Endothelial cell of umbilical vein (primary cell): ENCODE data around the gene ERMAP. TPM values are rescaled to one million over a fixed set of nuclear protein-coding genes. Genes with fewer than 3 reads are reported as not detected.

Experiments
- BruUV-seq: library from RNA; stranded (reverse); fragments of 400-500 nt; replicated peaks from 2 replicates; lab custom pipeline; 2021; lab: Mats Ljungman, UMichigan
- CTCF ChIA-PET: fragments of 300-600, 350-600 bp; sonication (Branson Sonifier 250); formaldehyde crosslinking; loops from one replicate; lab custom pipeline; 2021; ENCODE audit warnings: antibody characterized with exemption, inconsistent platforms; lab: Charles Lee
- POLR2A ChIA-PET: fragments of 300-600, 350-600 bp; sonication (Branson Sonifier 250); formaldehyde crosslinking; loops from one replicate; lab custom pipeline; 2021; ENCODE audit warnings: antibody characterized with exemption, inconsistent platforms; lab: Charles Lee
- DNase-seq: peaks from one replicate; pipeline ENCODE4 v3.0.0-alpha.2; 2011; ENCODE audit warnings: low read depth, low spot score
- FAIRE-seq: peaks from 2 replicates; lab custom pipeline; 2011; peaks lifted over from hg19 to GRCh38; lab: Jason Lieb, UNC
- H2AFZ ChIP-seq: 2 replicates; pipeline ENCODE4 v1.6.0; 2012; ENCODE audit warnings: low read depth, low read length, control low read depth, inconsistent platforms
- H3K27ac ChIP-seq: 2 replicates; pipeline ENCODE4 v1.5.1; 2011; ENCODE audit warnings: low read depth, mild to moderate bottlenecking, control low read depth, low read length, moderate library complexity; ENCODE audit not compliant: insufficient read depth
- H3K27me3 ChIP-seq, 2 experiments: 2 replicates each; pipeline versions ENCODE4 v1.6.0 to v1.6.1; 2011; ENCODE audit warnings: low read length in 2 of 2, mixed read lengths in 1 of 2; ENCODE audit not compliant: control insufficient read depth in 2 of 2, insufficient read depth in 2 of 2
- H3K36me3 ChIP-seq, 2 experiments: 2 replicates in 1 of 2; 3 replicates in 1 of 2; pipeline ENCODE4 v1.5.1; 2011; ENCODE audit warnings: low read length in 2 of 2, mild to moderate bottlenecking in 1 of 2, moderate library complexity in 1 of 2; ENCODE audit not compliant: control insufficient read depth in 2 of 2, insufficient read depth in 2 of 2; ENCODE audit errors: extremely low read depth in 1 of 2
- H3K4me1 ChIP-seq: 3 replicates; pipeline ENCODE4 v1.5.1; 2011; ENCODE audit warnings: mild to moderate bottlenecking, low read length; ENCODE audit not compliant: control insufficient read depth, insufficient read depth; ENCODE audit errors: extremely low read depth
- H3K4me2 ChIP-seq: 2 replicates; pipeline ENCODE4 v1.6.1; 2011; ENCODE audit warnings: low read length, control low read depth, mixed read lengths; ENCODE audit not compliant: insufficient read depth
- H3K4me3 ChIP-seq, 3 experiments: fragments of 200-600 bp in 1 of 3; sonication (generic), shearing (Covaris generic) in 1 of 3; replicated peaks in 1 of 3; 2 replicates each; pipeline ENCODE4 v1.5.1; 2011 to 2016; ENCODE audit warnings: control low read depth in 3 of 3, low read length in 3 of 3, mild to moderate bottlenecking in 2 of 3, inconsistent platforms in 1 of 3, low read depth in 1 of 3, moderate library complexity in 1 of 3; ENCODE audit not compliant: insufficient read depth in 1 of 3
- H3K79me2 ChIP-seq: 2 replicates; pipeline ENCODE4 v1.6.0; 2012; ENCODE audit warnings: low read length, inconsistent platforms; ENCODE audit not compliant: control insufficient read depth, insufficient read depth
- H3K9ac ChIP-seq: replicated peaks from 2 replicates; pipeline ENCODE3; 2011; ENCODE audit warnings: low read length, control low read depth; ENCODE audit not compliant: insufficient read depth; ENCODE audit errors: extremely low read depth
- H3K9me1 ChIP-seq: replicated peaks from 3 replicates; pipeline ENCODE4 v1.6.0; 2011; ENCODE audit warnings: mild to moderate bottlenecking, low read length; ENCODE audit not compliant: control insufficient read depth, insufficient read depth; ENCODE audit errors: extremely low read depth
- H3K9me3 ChIP-seq: replicated peaks from 2 replicates; pipeline ENCODE4 v1.5.1; 2012; ENCODE audit warnings: low read length, inconsistent platforms; ENCODE audit not compliant: control insufficient read depth, insufficient read depth
- H4K20me1 ChIP-seq: replicated peaks from 2 replicates; pipeline ENCODE3; 2011; ENCODE audit warnings: mild to moderate bottlenecking, low read length; ENCODE audit not compliant: control insufficient read depth, insufficient read depth; ENCODE audit errors: extremely low read depth
- EZH2 ChIP-seq: IDR thresholded peaks from 2 replicates; pipeline ENCODE4 v1.6.1; 2012; ENCODE audit warnings: borderline replicate concordance, low read depth, mild to moderate bottlenecking, moderate library complexity, low read length, inconsistent platforms; ENCODE audit not compliant: severe bottlenecking
- FOS ChIP-seq: IDR thresholded peaks from 2 replicates; pipeline ENCODE4 v1.6.1; 2011; ENCODE audit warnings: mild to moderate bottlenecking, low read length, moderate library complexity, borderline replicate concordance; ENCODE audit not compliant: insufficient read depth
- GATA2 ChIP-seq: IDR thresholded peaks from 2 replicates; pipeline ENCODE4 v1.7.0; 2011; ENCODE audit warnings: low read depth, mild to moderate bottlenecking, moderate library complexity, mixed read lengths, low read length; ENCODE audit not compliant: insufficient read length, insufficient read depth
- JUN ChIP-seq: IDR thresholded peaks from 2 replicates; pipeline ENCODE4 v1.6.1; 2011; ENCODE audit warnings: borderline replicate concordance, low read depth; ENCODE audit not compliant: insufficient read length, insufficient read depth
- MYC ChIP-seq: IDR thresholded peaks from one replicate; pipeline ENCODE4 v1.6.1; 2011; ENCODE audit warnings: mild to moderate bottlenecking, low read depth, low read length
- POLR2A ChIP-seq: IDR thresholded peaks from 2 replicates; pipeline ENCODE4 v1.6.1; 2012; ENCODE audit warnings: low read depth, mild to moderate bottlenecking, control low read depth, low read length
- POLR2AphosphoS5 ChIP-seq: IDR thresholded peaks from 2 replicates; pipeline ENCODE4 v1.6.1; 2012; ENCODE audit warnings: low read depth, mild to moderate bottlenecking, control low read depth, low read length, moderate library complexity; ENCODE audit not compliant: insufficient read depth
- dilution Hi-C: fragments of 300-500 bp; cut with MboI; formaldehyde crosslinking; loops from one replicate; pipeline ENCODE4 v1.15.0; 2019; ENCODE audit warnings: low sequenced_read_pairs; ENCODE audit not compliant: extremely low pct_ligation_motif_present
- intact Hi-C: fragments of 100-400 bp; cut with micrococcal nuclease; formaldehyde crosslinking; loops from one replicate; pipeline ENCODE4 v1.10.0; 2022
- polyA plus RNA-seq, 4 experiments: library from polyadenylated mRNA; depleted of rRNA in 3 of 4; stranded (reverse) in 3 of 4; unstranded in 1 of 4; fragments of >200 nt; gene quantifications; 2 replicates each; pipeline versions ENCODE4 v1.2.1 to v1.2.3, GENCODE V29; 2011 to 2012; ENCODE audit warnings: missing spikeins in 1 of 4
- total RNA-seq: library from RNA; stranded (reverse); gene quantifications from 2 replicates; pipeline ENCODE4 v1.2.3, GENCODE V29; 2021
- TF ChIP-seq, protein P1 (sequence below), 2 donors: IDR thresholded peaks; 1 replicate in 1 of 2; 2 replicates in 1 of 2; pipeline ENCODE4 v1.5.1; 2011; ENCODE audit warnings: low read length in 2 of 2, mild to moderate bottlenecking in 2 of 2, moderate library complexity in 2 of 2, control low read depth in 1 of 2, inconsistent platforms in 1 of 2, low read depth in 1 of 2; ENCODE audit not compliant: insufficient read depth in 1 of 2; ENCODE audit errors: extremely low read depth in 1 of 2
- TF ChIP-seq, protein P2 (sequence below): IDR thresholded peaks from 2 replicates; pipeline ENCODE4 v1.6.1; 2011; ENCODE audit not compliant: insufficient read depth, insufficient read length

Gene ERMAP
- total and polyA plus RNA-seq, 2 donors (not counting 3 experiments of a cell fraction or from before 2014, with no cell fraction given) = 7.8 to 8.6 TPM

DNA sequence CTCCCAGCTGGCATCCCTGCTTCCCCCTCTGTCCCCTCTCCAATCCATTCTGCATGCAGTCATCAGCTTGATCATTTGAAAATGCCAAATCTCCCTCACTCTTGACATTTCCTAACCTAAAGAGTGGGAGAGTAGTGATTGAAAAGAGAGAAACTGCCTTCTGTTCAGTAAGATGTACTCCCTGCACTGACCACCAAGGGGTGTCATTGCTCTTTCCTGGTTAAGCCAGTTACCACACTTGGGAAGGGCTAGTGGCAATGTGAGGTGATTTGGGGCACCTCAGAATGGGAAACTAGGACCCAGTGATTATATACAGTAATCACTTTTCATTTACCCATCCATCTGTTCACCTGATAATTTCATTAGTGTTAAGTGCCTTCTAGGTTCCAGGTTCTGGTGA, 39.1 kb upstream of the ERMAP start:
- Histone ChIP-seq H3K9me1 (no peaks in the 10 kb centered on the region), H3K9ac (no peak overlapping the region), H4K20me1 (no peaks in the 10 kb centered on the region), H3K36me3 (peaks cover 6 to 13% of the 10 kb centered on the region in 2 experiments), H3K79me2 (peaks cover 3% of the 10 kb centered on the region), H3K9me3 (no peaks in the 10 kb centered on the region), H2AFZ (no peak overlapping the region), H3K4me1 (no peaks in the 10 kb centered on the region), H3K4me2 (no peak overlapping the region), H3K4me3 (no peak overlapping the region), H3K27me3 (no peaks in the 10 kb centered on the region), H3K27ac (no peak overlapping the region)
- dilution Hi-C loops (no loop called here), intact Hi-C loops (loop anchor here (1.0 kb wide), 2 partner anchors 135 to 295 kb away; no protein-coding TSS in a partner anchor)
- TF ChIP-seq FOS = no peak
- TF ChIP-seq, protein P1, sequence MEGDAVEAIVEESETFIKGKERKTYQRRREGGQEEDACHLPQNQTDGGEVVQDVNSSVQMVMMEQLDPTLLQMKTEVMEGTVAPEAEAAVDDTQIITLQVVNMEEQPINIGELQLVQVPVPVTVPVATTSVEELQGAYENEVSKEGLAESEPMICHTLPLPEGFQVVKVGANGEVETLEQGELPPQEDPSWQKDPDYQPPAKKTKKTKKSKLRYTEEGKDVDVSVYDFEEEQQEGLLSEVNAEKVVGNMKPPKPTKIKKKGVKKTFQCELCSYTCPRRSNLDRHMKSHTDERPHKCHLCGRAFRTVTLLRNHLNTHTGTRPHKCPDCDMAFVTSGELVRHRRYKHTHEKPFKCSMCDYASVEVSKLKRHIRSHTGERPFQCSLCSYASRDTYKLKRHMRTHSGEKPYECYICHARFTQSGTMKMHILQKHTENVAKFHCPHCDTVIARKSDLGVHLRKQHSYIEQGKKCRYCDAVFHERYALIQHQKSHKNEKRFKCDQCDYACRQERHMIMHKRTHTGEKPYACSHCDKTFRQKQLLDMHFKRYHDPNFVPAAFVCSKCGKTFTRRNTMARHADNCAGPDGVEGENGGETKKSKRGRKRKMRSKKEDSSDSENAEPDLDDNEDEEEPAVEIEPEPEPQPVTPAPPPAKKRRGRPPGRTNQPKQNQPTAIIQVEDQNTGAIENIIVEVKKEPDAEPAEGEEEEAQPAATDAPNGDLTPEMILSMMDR (IDR thresholded peaks at IDR 0.05; ENCODE audit: extremely low read depth in 1 of 2, insufficient read depth in 1 of 2, low read depth in 1 of 2, low read length in 2 of 2) = peak; percentile 59 to 67
- ChIA-PET POLR2A (interaction anchor here (1.1 kb wide), 1 partner anchor 11 kb away, joined by 3 read pairs; the partner anchor contains the start of genes C1orf50 and P3H1), CTCF (interaction anchor here (0.6 to 5.3 kb wide), 30 partner anchors 11 to 299 kb away, joined by 3 to 244 read pairs (median 5); partner anchors contain the start of genes C1orf50, ERMAP, P3H1 and SVBP)
- no TSS peak for BruUV-seq
- FAIRE-seq (peak; percentile 35), DNase-seq (peak; percentile 54)

DNA sequence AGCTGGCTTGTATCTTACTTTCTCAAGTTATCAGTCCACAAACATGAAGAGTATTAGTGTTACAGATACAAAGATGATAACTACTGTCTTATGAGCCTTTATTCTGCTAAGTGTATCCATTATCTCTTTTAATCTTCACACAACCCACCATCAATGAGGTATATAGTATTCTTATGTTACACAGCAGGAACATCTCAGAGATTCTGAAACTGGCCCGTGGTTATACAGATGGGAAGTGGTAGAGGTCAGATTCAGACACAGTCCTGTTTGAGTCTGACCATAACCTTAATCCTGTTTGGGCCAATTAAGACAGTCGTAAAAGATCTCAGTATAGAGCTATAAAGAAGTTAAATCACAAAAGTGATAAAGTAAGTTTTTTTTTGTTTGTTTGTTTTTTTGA, 37.2 kb upstream of the ERMAP start:
- no peaks in the 10 kb centered on the region for H3K27me3 ChIP-seq
- ChIA-PET CTCF (interaction anchor here (1.3 to 5.3 kb wide), 6 partner anchors 13 to 294 kb away, joined by 3 to 244 read pairs (median 14); partner anchors contain the start of genes C1orf50, P3H1 and ZNF691), POLR2A (no interaction called here)
- no peak overlapping the region for H3K27ac ChIP-seq
- H3K4me1 ChIP-seq = no peaks in the 10 kb centered on the region
- no peak overlapping the region for H3K4me2 ChIP-seq
- no peaks in the 10 kb centered on the region for H3K79me2 ChIP-seq
- H3K9me3 ChIP-seq = no peaks in the 10 kb centered on the region
- peaks cover 6 to 13% of the 10 kb centered on the region in 2 experiments for H3K36me3 ChIP-seq
- no peak overlapping the region for H2AFZ ChIP-seq
- TF ChIP-seq JUN (no peak), POLR2AphosphoS5 (no peak), MYC (no peak), POLR2A (no peak), FOS (no peak), GATA2 (no peak), EZH2 (no peak)
- TF ChIP-seq, protein P1 (IDR thresholded peaks at IDR 0.05; ENCODE audit: extremely low read depth in 1 of 2, insufficient read depth in 1 of 2, low read depth in 1 of 2, low read length in 2 of 2) = no peak
- TF ChIP-seq, protein P2, sequence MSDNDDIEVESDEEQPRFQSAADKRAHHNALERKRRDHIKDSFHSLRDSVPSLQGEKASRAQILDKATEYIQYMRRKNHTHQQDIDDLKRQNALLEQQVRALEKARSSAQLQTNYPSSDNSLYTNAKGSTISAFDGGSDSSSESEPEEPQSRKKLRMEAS = no peak
- dilution Hi-C loops = no loop called here
- DNase-seq (no peak), FAIRE-seq (no peak)
- H3K9ac ChIP-seq = no peak overlapping the region
- no peaks in the 10 kb centered on the region for H3K9me1 ChIP-seq
- no peak overlapping the region for H3K4me3 ChIP-seq
- no peaks in the 10 kb centered on the region for H4K20me1 ChIP-seq
- intact Hi-C loops = no loop called here
- no TSS peak for BruUV-seq
